Endothelial cell of umbilical vein (primary cell): ENCODE data around the gene ZNF398. TPM values are rescaled to one million over a fixed set of nuclear protein-coding genes. Genes with fewer than 3 reads are reported as not detected.

Experiments
- BruUV-seq: library from RNA; stranded (reverse); fragments of 400-500 nt; replicated peaks from 2 replicates; lab custom pipeline; 2021; lab: Mats Ljungman, UMichigan
- CTCF ChIA-PET: fragments of 300-600, 350-600 bp; sonication (Branson Sonifier 250); formaldehyde crosslinking; loops from one replicate; lab custom pipeline; 2021; ENCODE audit warnings: antibody characterized with exemption, inconsistent platforms; lab: Charles Lee
- POLR2A ChIA-PET: fragments of 300-600, 350-600 bp; sonication (Branson Sonifier 250); formaldehyde crosslinking; loops from one replicate; lab custom pipeline; 2021; ENCODE audit warnings: antibody characterized with exemption, inconsistent platforms; lab: Charles Lee
- DNase-seq: peaks from one replicate; pipeline ENCODE4 v3.0.0-alpha.2; 2011; ENCODE audit warnings: low read depth, low spot score
- FAIRE-seq: peaks from 2 replicates; lab custom pipeline; 2011; peaks lifted over from hg19 to GRCh38; lab: Jason Lieb, UNC
- H2AFZ ChIP-seq: 2 replicates; pipeline ENCODE4 v1.6.0; 2012; ENCODE audit warnings: low read depth, low read length, control low read depth, inconsistent platforms
- H3K27ac ChIP-seq: 2 replicates; pipeline ENCODE4 v1.5.1; 2011; ENCODE audit warnings: low read depth, mild to moderate bottlenecking, control low read depth, low read length, moderate library complexity; ENCODE audit not compliant: insufficient read depth
- H3K27me3 ChIP-seq, 2 experiments: 2 replicates each; pipeline versions ENCODE4 v1.6.0 to v1.6.1; 2011; ENCODE audit warnings: low read length in 2 of 2, mixed read lengths in 1 of 2; ENCODE audit not compliant: control insufficient read depth in 2 of 2, insufficient read depth in 2 of 2
- H3K36me3 ChIP-seq, 2 experiments: 2 replicates in 1 of 2; 3 replicates in 1 of 2; pipeline ENCODE4 v1.5.1; 2011; ENCODE audit warnings: low read length in 2 of 2, mild to moderate bottlenecking in 1 of 2, moderate library complexity in 1 of 2; ENCODE audit not compliant: control insufficient read depth in 2 of 2, insufficient read depth in 2 of 2; ENCODE audit errors: extremely low read depth in 1 of 2
- H3K4me1 ChIP-seq: 3 replicates; pipeline ENCODE4 v1.5.1; 2011; ENCODE audit warnings: mild to moderate bottlenecking, low read length; ENCODE audit not compliant: control insufficient read depth, insufficient read depth; ENCODE audit errors: extremely low read depth
- H3K4me2 ChIP-seq: 2 replicates; pipeline ENCODE4 v1.6.1; 2011; ENCODE audit warnings: low read length, control low read depth, mixed read lengths; ENCODE audit not compliant: insufficient read depth
- H3K4me3 ChIP-seq, 3 experiments: fragments of 200-600 bp in 1 of 3; sonication (generic), shearing (Covaris generic) in 1 of 3; replicated peaks in 1 of 3; 2 replicates each; pipeline ENCODE4 v1.5.1; 2011 to 2016; ENCODE audit warnings: control low read depth in 3 of 3, low read length in 3 of 3, mild to moderate bottlenecking in 2 of 3, inconsistent platforms in 1 of 3, low read depth in 1 of 3, moderate library complexity in 1 of 3; ENCODE audit not compliant: insufficient read depth in 1 of 3
- H3K79me2 ChIP-seq: 2 replicates; pipeline ENCODE4 v1.6.0; 2012; ENCODE audit warnings: low read length, inconsistent platforms; ENCODE audit not compliant: control insufficient read depth, insufficient read depth
- H3K9ac ChIP-seq: replicated peaks from 2 replicates; pipeline ENCODE3; 2011; ENCODE audit warnings: low read length, control low read depth; ENCODE audit not compliant: insufficient read depth; ENCODE audit errors: extremely low read depth
- H3K9me1 ChIP-seq: replicated peaks from 3 replicates; pipeline ENCODE4 v1.6.0; 2011; ENCODE audit warnings: mild to moderate bottlenecking, low read length; ENCODE audit not compliant: control insufficient read depth, insufficient read depth; ENCODE audit errors: extremely low read depth
- H3K9me3 ChIP-seq: replicated peaks from 2 replicates; pipeline ENCODE4 v1.5.1; 2012; ENCODE audit warnings: low read length, inconsistent platforms; ENCODE audit not compliant: control insufficient read depth, insufficient read depth
- H4K20me1 ChIP-seq: replicated peaks from 2 replicates; pipeline ENCODE3; 2011; ENCODE audit warnings: mild to moderate bottlenecking, low read length; ENCODE audit not compliant: control insufficient read depth, insufficient read depth; ENCODE audit errors: extremely low read depth
- GATA2 ChIP-seq: IDR thresholded peaks from 2 replicates; pipeline ENCODE4 v1.7.0; 2011; ENCODE audit warnings: low read depth, mild to moderate bottlenecking, moderate library complexity, mixed read lengths, low read length; ENCODE audit not compliant: insufficient read length, insufficient read depth
- JUN ChIP-seq: IDR thresholded peaks from 2 replicates; pipeline ENCODE4 v1.6.1; 2011; ENCODE audit warnings: borderline replicate concordance, low read depth; ENCODE audit not compliant: insufficient read length, insufficient read depth
- MYC ChIP-seq: IDR thresholded peaks from one replicate; pipeline ENCODE4 v1.6.1; 2011; ENCODE audit warnings: mild to moderate bottlenecking, low read depth, low read length
- POLR2A ChIP-seq: IDR thresholded peaks from 2 replicates; pipeline ENCODE4 v1.6.1; 2012; ENCODE audit warnings: low read depth, mild to moderate bottlenecking, control low read depth, low read length
- POLR2AphosphoS5 ChIP-seq: IDR thresholded peaks from 2 replicates; pipeline ENCODE4 v1.6.1; 2012; ENCODE audit warnings: low read depth, mild to moderate bottlenecking, control low read depth, low read length, moderate library complexity; ENCODE audit not compliant: insufficient read depth
- dilution Hi-C: fragments of 300-500 bp; cut with MboI; formaldehyde crosslinking; loops from one replicate; pipeline ENCODE4 v1.15.0; 2019; ENCODE audit warnings: low sequenced_read_pairs; ENCODE audit not compliant: extremely low pct_ligation_motif_present
- intact Hi-C: fragments of 100-400 bp; cut with micrococcal nuclease; formaldehyde crosslinking; loops from one replicate; pipeline ENCODE4 v1.10.0; 2022
- polyA plus RNA-seq, 4 experiments: library from polyadenylated mRNA; depleted of rRNA in 3 of 4; stranded (reverse) in 3 of 4; unstranded in 1 of 4; fragments of >200 nt; gene quantifications; 2 replicates each; pipeline versions ENCODE4 v1.2.1 to v1.2.3, GENCODE V29; 2011 to 2012; ENCODE audit warnings: missing spikeins in 1 of 4
- small RNA-seq: library from RNA; depleted of rRNA; stranded (forward); fragments of <200 nt; gene quantifications from one replicate; pipeline ENCODE3, GENCODE V24; 2012; ENCODE audit warnings: low replicate concordance, low read depth; ENCODE audit not compliant: insufficient read depth, insufficient read length
- total RNA-seq: library from RNA; stranded (reverse); gene quantifications from 2 replicates; pipeline ENCODE4 v1.2.3, GENCODE V29; 2021

The ZNF398 gene
- total and polyA plus RNA-seq, 2 donors (not counting 3 experiments of a cell fraction or from before 2014, with no cell fraction given): 7.5 to 10.6 TPM

GRCh38 chr7:149229526-149229925 is 82.3 kb downstream of the ZNF398 start:
- Histone ChIP-seq H3K4me2 (no peak overlapping the region), H3K9me3 (no peaks in the 10 kb centered on the region), H3K4me1 (no peaks in the 10 kb centered on the region), H3K9me1 (no peaks in the 10 kb centered on the region), H4K20me1 (no peaks in the 10 kb centered on the region), H3K4me3 (no peak overlapping the region), H3K36me3 (peaks cover 0 to 8% of the 10 kb centered on the region in 2 experiments), H3K79me2 (no peaks in the 10 kb centered on the region), H2AFZ (no peak overlapping the region), H3K27ac (no peak overlapping the region), H3K9ac (no peak overlapping the region), H3K27me3 (no peaks in the 10 kb centered on the region)
- no peak for DNase-seq
- no TSS peak for BruUV-seq
- intact Hi-C loops (loop anchor here (1.0 kb wide), 1 partner anchor 10 kb away; the partner anchor contains the start of gene ZNF212), dilution Hi-C loops (no loop called here)
- FAIRE-seq: no peak
- no peak for TF ChIP-seq GATA2
- peak; percentile 11 for TF ChIP-seq POLR2AphosphoS5
- POLR2A ChIA-PET: no interaction called here
- CTCF ChIA-PET: interaction anchor here (0.8 to 1.8 kb wide), 2 partner anchors 11 to 103 kb away, joined by 4 read pairs; partner anchors contain the start of gene ZNF425

GRCh38 chr7:149232362-149232761 is 85.1 kb downstream of the ZNF398 start:
- no peaks in the 10 kb centered on the region for H3K9me3 ChIP-seq
- CTCF ChIA-PET: no interaction called here
- H3K4me2 ChIP-seq: no peak overlapping the region
- intact Hi-C loops (no loop called here), dilution Hi-C loops (no loop called here)
- DNase-seq (no peak), FAIRE-seq (no peak)
- no peaks in the 10 kb centered on the region for H4K20me1 ChIP-seq
- POLR2A ChIA-PET: interaction anchor here (0.6 kb wide), 1 partner anchor 85 kb away, joined by 3 read pairs; no protein-coding TSS in a partner anchor
- no peak overlapping the region for H3K27ac ChIP-seq
- H3K4me3 ChIP-seq: no peak overlapping the region
- BruUV-seq: no TSS peak
- no peaks in the 10 kb centered on the region for H3K79me2 ChIP-seq
- no peak overlapping the region for H2AFZ ChIP-seq
- TF ChIP-seq POLR2AphosphoS5 (no peak), JUN (no peak), MYC (no peak), GATA2 (no peak), POLR2A (no peak)
- no peaks in the 10 kb centered on the region for H3K36me3 ChIP-seq
- H3K9me1 ChIP-seq: no peaks in the 10 kb centered on the region
- no peak overlapping the region for H3K9ac ChIP-seq
- no peaks in the 10 kb centered on the region for H3K4me1 ChIP-seq
- no peaks in the 10 kb centered on the region for H3K27me3 ChIP-seq

Small RNA genes within 50 kb of the gene (small RNA-seq; reads per million reads assigned to genes)
- gene AC004890.1 (not detected), gene RN7SL521P (not detected)

Other genes with a start within 250 kb of the ZNF398 start
- 306 and 308 TPM in 2 replicates for gene PDIA4, start 118.9 kb upstream of the ZNF398 start, total RNA-seq
- 179 and 217 TPM in 2 replicates for gene PDIA4, start 118.9 kb upstream of the ZNF398 start, polyA plus RNA-seq
- gene ZNF786, start 56.7 kb upstream of the ZNF398 start, total RNA-seq: 5.4 and 5.9 TPM in 2 replicates
- gene ZNF786, start 56.7 kb upstream of the ZNF398 start, polyA plus RNA-seq: 2.8 and 3.3 TPM in 2 replicates
- gene ZNF425, start 21.1 kb upstream of the ZNF398 start, total RNA-seq: 0.93 and 2.0 TPM in 2 replicates
- gene ZNF425, start 21.1 kb upstream of the ZNF398 start, polyA plus RNA-seq: 0.45 and 0.68 TPM in 2 replicates
- gene ZNF282, start 48.1 kb downstream of the ZNF398 start, total RNA-seq: 34.4 and 36.0 TPM in 2 replicates
- gene ZNF282, start 48.1 kb downstream of the ZNF398 start, polyA plus RNA-seq: 20.0 and 33.2 TPM in 2 replicates
- gene ZNF212, start 92.2 kb downstream of the ZNF398 start, total RNA-seq: 9.0 and 9.2 TPM in 2 replicates
- gene ZNF212, start 92.2 kb downstream of the ZNF398 start, polyA plus RNA-seq: 3.3 and 3.6 TPM in 2 replicates
- 9.2 and 9.8 TPM in 2 replicates for gene ZNF783, start 114.7 kb downstream of the ZNF398 start, total RNA-seq
- 7.3 and 8.0 TPM in 2 replicates for gene ZNF783, start 114.7 kb downstream of the ZNF398 start, polyA plus RNA-seq